GM18867 (cell line): Measurements from ENCODE around the gene EEF1AKMT3.

Experiments used
- ATAC-seq: cut with Tn5 transposase; IDR thresholded peaks from one replicate; pipeline ENCODE4 v1.9.1; 2021; ENCODE audit warnings: mild to moderate bottlenecking, moderate library complexity; ENCODE audit not compliant: unreplicated experiment

Gene EEF1AKMT3

GRCh38 chr12:57750561-57751431 is 21.6 kb upstream of the EEF1AKMT3 start:
- ATAC-seq = no peak

GRCh38 chr12:57751432-57751787 is 21.0 kb upstream of the EEF1AKMT3 start:
- no peak for ATAC-seq

- peak; percentile 68 for ATAC-seq
Observed at GRCh38 chr12:57751788-57752667, 20.4 kb upstream of the EEF1AKMT3 start, which contains the start of gene CDK4. CDK4 (minus strand) TSS chr12:57752310; CDS start chr12:57751717, 593 bp downstream.

- no peak for ATAC-seq
Observed at GRCh38 chr12:57752668-57753000, 19.8 kb upstream of the EEF1AKMT3 start.

GRCh38 chr12:57753756-57754337 is 18.6 kb upstream of the EEF1AKMT3 start:
- no peak for ATAC-seq

- peak; percentile 41 for ATAC-seq
Observed at GRCh38 chr12:57754411-57755193, 17.8 kb upstream of the EEF1AKMT3 start, which contains the start of gene MARCHF9. MARCHF9 (plus strand) TSS chr12:57755103; CDS start chr12:57755529, 426 bp downstream.

- no peak for ATAC-seq
Observed at GRCh38 chr12:57755194-57755453, 17.3 kb upstream of the EEF1AKMT3 start.

GRCh38 chr12:57755454-57756372 is 16.7 kb upstream of the EEF1AKMT3 start:
- no peak for ATAC-seq

GRCh38 chr12:57756406-57757341 is 15.7 kb upstream of the EEF1AKMT3 start:
- peak; percentile 22 for ATAC-seq

- no peak for ATAC-seq
Observed at GRCh38 chr12:57757771-57758170, 14.6 kb upstream of the EEF1AKMT3 start.

- ATAC-seq = no peak
Observed at GRCh38 chr12:57758552-57759359, 13.7 kb upstream of the EEF1AKMT3 start.

- ATAC-seq = peak; percentile 34
Observed at GRCh38 chr12:57759360-57759980, 12.9 kb upstream of the EEF1AKMT3 start.

GRCh38 chr12:57760347-57760982 is 11.9 kb upstream of the EEF1AKMT3 start:
- ATAC-seq = no peak

GRCh38 chr12:57761391-57761998 is 10.9 kb upstream of the EEF1AKMT3 start:
- ATAC-seq = no peak

GRCh38 chr12:57762463-57762862 is 10.0 kb upstream of the EEF1AKMT3 start:
- ATAC-seq = no peak

GRCh38 chr12:57763881-57764661 is 8.3 kb upstream of the EEF1AKMT3 start:
- no peak for ATAC-seq
